Cardiac fibroblast (primary cell): ENCODE measurements around the gene SSRP1.
"Not testable (repeated sequence)": the region's sequence is repeated elsewhere in the genome, so short reads cannot be mapped to it uniquely, and the experiment has no call there.

Experiments used
- DNase-seq, 2 donors: peaks; one replicate each; pipeline versions ENCODE4 v3.0.0 to v3.0.0-alpha.2; 2010; ENCODE audit warnings: low read depth in 2 of 2
- H3K4me3 ChIP-seq, 2 donors: replicated peaks in 1 of 2; 1 replicate in 1 of 2; 2 replicates in 1 of 2; pipeline ENCODE4 v1.5.1; 2011; ENCODE audit warnings: low read depth in 2 of 2, low read length in 2 of 2, mild to moderate bottlenecking in 2 of 2, moderate library complexity in 1 of 2
- TF ChIP-seq, protein P1 (sequence below): IDR thresholded peaks from one replicate; pipeline ENCODE4 v1.5.1; 2011; ENCODE audit warnings: low read depth, mild to moderate bottlenecking, low read length, inconsistent platforms

The SSRP1 gene

DNA sequence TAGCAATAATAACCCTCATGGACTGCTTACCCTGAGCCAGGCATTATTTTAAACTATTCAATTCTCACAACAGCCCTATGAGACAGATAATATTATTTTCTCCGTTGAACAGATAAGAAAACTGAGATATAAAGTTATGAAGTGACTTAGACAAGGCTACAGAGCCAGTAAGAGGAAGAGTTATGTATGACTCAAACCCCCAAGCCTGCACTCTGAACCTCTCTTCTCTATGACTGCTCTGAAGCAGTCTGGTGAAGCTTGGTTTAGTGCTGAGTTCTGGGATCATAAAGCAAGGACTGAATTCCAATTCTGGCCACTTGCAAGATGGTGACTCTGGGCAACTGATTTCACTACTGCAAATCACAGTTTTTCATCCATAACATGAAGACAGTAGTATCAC lies 45.4 kb downstream of the SSRP1 start:
- no peak overlapping the region for H3K4me3 ChIP-seq
- peak; percentile 54 to 68 for DNase-seq
- TF ChIP-seq, protein P1, sequence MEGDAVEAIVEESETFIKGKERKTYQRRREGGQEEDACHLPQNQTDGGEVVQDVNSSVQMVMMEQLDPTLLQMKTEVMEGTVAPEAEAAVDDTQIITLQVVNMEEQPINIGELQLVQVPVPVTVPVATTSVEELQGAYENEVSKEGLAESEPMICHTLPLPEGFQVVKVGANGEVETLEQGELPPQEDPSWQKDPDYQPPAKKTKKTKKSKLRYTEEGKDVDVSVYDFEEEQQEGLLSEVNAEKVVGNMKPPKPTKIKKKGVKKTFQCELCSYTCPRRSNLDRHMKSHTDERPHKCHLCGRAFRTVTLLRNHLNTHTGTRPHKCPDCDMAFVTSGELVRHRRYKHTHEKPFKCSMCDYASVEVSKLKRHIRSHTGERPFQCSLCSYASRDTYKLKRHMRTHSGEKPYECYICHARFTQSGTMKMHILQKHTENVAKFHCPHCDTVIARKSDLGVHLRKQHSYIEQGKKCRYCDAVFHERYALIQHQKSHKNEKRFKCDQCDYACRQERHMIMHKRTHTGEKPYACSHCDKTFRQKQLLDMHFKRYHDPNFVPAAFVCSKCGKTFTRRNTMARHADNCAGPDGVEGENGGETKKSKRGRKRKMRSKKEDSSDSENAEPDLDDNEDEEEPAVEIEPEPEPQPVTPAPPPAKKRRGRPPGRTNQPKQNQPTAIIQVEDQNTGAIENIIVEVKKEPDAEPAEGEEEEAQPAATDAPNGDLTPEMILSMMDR: no peak

DNA sequence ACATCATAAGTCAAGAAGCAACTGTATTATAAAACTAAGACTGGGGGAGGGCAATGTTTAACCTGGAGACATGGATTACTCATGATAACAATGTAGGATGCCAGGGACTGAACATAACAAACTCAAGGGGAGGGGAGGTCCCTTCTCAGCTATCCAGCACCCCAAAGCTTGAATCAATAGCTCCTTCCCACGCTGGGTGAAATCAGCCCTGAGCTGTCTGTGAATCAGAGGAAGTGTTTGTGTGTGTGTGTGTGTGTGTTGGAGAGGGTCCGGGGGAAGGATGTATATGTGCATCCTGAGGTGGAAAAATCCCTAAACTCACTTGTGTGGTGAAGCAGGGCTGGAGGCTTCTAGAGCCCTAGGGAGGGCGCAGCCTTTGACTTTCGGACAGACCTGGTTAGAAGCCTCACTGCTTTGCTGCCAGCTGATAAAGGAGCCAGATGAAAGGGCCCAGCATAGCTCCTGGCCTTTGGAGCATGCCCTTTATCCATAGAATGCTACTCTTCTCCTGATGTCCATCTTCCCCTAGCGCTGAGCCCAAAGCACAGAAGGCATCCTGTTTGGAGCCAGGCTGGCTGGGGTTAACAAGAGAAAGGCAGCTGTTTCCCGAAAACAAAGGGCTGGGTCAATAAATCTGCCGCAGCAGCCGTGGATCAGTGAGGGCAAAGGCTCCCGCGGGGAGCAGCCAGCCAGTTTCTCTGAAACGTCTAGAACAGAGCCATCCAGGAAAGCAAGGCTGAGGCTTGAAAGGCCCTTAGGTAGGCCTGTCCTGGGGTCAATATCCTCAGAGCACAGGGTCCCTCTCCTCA lies 46.7 kb downstream of the SSRP1 start:
- H3K4me3 ChIP-seq: no peak overlapping the region
- TF ChIP-seq, protein P1: no peak
- peak; percentile 64 to 91 for DNase-seq

DNA sequence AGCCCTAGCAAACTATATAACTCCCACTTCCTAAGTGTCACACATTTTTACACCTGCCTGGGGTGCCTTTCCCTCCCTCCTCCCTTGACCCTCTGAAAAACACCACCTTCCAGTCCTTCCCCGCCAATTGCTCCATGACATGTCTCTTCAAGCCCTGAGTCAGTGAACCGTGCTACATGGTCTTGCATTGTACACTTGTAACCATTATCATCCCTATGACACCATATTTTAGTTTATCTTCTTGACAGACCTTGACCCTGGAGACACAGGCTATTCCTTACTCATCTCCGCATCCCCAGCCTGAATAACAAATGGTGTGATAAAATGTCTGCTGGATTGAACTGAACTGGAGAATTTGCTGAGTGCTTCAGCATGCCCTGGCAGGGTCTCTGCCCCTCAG lies 47.8 kb downstream of the SSRP1 start:
- H3K4me3 ChIP-seq: no peak overlapping the region

DNA sequence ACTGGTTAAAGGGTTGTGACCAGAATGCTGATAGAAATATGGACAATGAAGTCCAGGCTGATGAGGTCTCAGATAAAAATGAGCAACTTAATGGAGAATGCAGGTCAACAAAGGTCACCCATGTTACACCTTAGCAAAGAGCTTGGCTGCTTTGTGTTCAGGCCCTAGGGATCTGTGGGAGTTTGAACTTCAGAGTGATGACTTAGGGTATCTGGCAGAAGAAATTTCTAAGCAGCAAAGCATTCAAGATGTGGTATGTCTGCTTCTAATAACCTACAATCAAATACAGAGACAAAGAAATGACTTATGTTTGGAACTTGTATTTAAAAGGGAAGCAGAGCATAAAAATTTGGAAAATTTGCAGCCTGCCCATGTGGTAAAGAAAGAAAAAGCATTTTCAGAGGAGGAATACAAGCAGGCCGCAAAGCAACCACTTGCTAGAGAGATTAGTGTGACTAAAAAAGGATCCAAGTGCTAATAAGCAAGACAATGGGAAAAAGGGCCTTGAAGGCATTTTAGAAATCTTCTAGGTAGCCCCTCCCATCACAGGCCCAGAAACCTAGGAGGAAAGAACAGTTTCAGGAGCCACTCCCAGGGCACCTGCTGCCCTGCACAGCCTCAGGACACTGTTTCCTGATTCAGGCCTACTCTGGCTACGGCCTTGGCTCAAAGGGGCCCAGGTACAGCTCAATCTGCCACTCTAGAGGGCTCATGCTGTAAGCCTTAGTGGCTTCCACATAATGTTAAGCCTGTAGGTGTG lies 52.3 kb downstream of the SSRP1 start:
- no peak for DNase-seq
- H3K4me3 ChIP-seq: no peak overlapping the region
- TF ChIP-seq, protein P1: no peak

More for the DNA sequence above, 47.8 kb downstream of the SSRP1 start:
- no peak for DNase-seq
- TF ChIP-seq, protein P1: no peak

DNA sequence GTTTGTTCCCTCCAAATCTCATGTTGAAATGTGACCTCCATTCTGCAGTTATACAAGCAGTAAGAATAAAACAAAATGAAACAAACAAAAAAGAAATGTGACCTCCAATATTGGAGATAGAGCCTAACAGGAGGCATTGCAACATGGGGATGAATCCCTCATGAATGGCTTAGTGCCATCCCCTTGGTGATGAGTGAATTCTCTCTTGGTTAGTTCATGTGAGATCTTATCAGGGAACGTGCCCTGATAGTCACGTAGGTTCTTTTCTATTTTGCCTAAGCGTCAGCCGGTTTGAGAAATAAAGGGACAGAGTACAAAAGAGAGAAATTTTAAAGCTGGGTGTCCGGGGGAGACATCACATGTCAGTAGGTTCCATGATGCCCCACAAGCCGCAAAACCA lies 54.1 kb downstream of the SSRP1 start:
- H3K4me3 ChIP-seq, DNase-seq: not testable (repeated sequence)

DNA sequence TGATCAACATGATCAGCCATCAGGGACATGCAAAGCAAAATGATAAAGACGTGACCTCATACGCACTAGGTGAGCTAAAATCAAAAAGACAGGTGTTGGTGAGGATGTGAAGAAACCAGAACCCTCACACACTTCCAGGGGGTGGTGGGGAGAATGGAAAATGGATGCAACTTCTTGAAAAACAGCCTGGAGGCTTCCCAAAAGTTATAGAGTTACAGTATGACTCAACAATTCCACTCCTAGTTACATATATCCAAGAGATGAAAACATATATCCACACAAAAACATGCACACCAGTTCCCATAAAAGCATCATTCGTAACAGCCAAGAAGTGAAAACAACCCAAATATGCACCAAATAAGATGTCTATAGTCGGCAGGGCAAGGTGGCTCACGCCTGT lies 56.6 kb downstream of the SSRP1 start:
- no peak overlapping the region for H3K4me3 ChIP-seq
- DNase-seq: peak; percentile 67 to 74
- TF ChIP-seq, protein P1: no peak

DNA sequence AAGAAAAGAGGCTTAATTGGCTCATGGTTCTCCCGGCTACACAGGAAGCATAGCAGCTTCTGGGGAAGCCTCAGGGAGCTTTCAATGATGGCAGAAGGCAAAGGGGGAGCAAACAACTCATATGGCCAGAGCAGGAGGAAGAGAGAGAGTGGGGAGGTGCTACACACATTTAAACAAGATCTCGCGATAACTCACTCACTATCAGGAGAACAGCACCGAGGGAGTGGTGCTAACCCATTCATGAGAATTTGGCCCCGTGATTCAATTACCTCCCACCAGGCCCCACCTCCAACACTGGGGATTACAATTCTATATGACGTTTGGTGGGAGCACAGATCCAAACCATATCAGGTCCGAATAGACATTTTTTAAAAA lies 57.0 kb downstream of the SSRP1 start:
- H3K4me3 ChIP-seq: no peak overlapping the region
- TF ChIP-seq, protein P1: no peak
- peak in 1 of 2 donors; percentile 16 for DNase-seq
